ENCODE results near the gene FUT1. TPM values are rescaled to one million over a fixed set of nuclear protein-coding genes. Genes with fewer than 3 reads are reported as not detected.

FUT1 gene
- total and polyA plus RNA-seq, 10 of the 15 experiments (the other 5 are each of a cell fraction or from before 2014, with no cell fraction given) = 0.01 TPM; not detected in 9

- Histone ChIP-seq H3K4me2 (ENCODE audit: control insufficient read depth, insufficient read depth) (peak overlapping the region; percentile 89), H3K9ac (ENCODE audit: control insufficient read depth, insufficient read depth, low read length) (peak overlapping the region; percentile 87), H3K36me3 (ENCODE audit: control insufficient read depth in 2 of 2, insufficient read depth in 2 of 2, low read length in 1 of 2) (no peaks in the 10 kb centered on the region), H3K4me3 (peak overlapping the region; percentile 95), H3K4me1 (ENCODE audit: control insufficient read depth, insufficient read depth, low read length) (peaks cover 16% of the 10 kb centered on the region), H2AFZ (ENCODE audit: control insufficient read depth, low read depth, low read length) (peak overlapping the region; percentile 91), H3K27me3 (replicated peaks in 1 of 2; ENCODE audit: control insufficient read depth in 2 of 2, insufficient read depth in 2 of 2, low read length in 1 of 2) (no peaks in the 10 kb centered on the region), H3K27ac (ENCODE audit: control insufficient read depth, insufficient read depth) (peak overlapping the region; percentile 71; the same call in 1 of the 2 replicates), H3K79me2 (ENCODE audit: control insufficient read depth, insufficient read depth, low read length) (no peaks in the 10 kb centered on the region), H4K20me1 (ENCODE audit: control insufficient read depth, insufficient read depth) (no peaks in the 10 kb centered on the region), H3K9me3 (replicated peaks; ENCODE audit: control insufficient read depth, insufficient read depth, low read length) (no peaks in the 10 kb centered on the region; the same call in 2 of the 3 replicates)
- TF ChIP-seq NFIC (IDR thresholded peaks at IDR 0.05; ENCODE audit: low read depth, low read length) (no peak), IKZF1 (conservative IDR thresholded peaks at IDR 0.05) (peak; percentile 8; the same call in 1 of the 2 replicates), NFYA (IDR thresholded peaks at IDR 0.05; ENCODE audit: borderline replicate concordance, low read depth, low read length) (no peak), NBN (IDR thresholded peaks at IDR 0.05) (peak; percentile 17; the same call in 1 of the 2 replicates), SRF (IDR thresholded peaks at IDR 0.05; ENCODE audit: low read depth in 2 of 2, low read length in 2 of 2) (no peak), ZNF217 (IDR thresholded peaks at IDR 0.05) (no peak), ZBED1 (IDR thresholded peaks at IDR 0.05; ENCODE audit: borderline replicate concordance) (no peak), MLLT1 (IDR thresholded peaks at IDR 0.05) (0 out of 2 replicates have a peak, but pooled peaks have one; percentile 22), DPF2 (IDR thresholded peaks at IDR 0.05) (no peak), TCF12 (IDR thresholded peaks at IDR 0.05; ENCODE audit: low read depth, low read length) (no peak), SIN3A (IDR thresholded peaks at IDR 0.05; ENCODE audit: low read depth, low read length) (no peak), POU2F2 (IDR thresholded peaks at IDR 0.05; ENCODE audit: borderline replicate concordance, low read depth, low read length) (peak; percentile 61; the same call in 1 of the 3 replicates), ZBTB33 (IDR thresholded peaks at IDR 0.05) (no peak), RAD21 (IDR thresholded peaks at IDR 0.05; ENCODE audit: insufficient read depth, low read depth, low read length) (no peak), RAD51 (IDR thresholded peaks at IDR 0.05) (no peak), HDGF (IDR thresholded peaks at IDR 0.05) (no peak), ASH2L (IDR thresholded peaks at IDR 0.05; ENCODE audit: borderline replicate concordance, low read depth) (no peak)
- RAD21 ChIA-PET (ENCODE audit: unreplicated experiment) = interaction anchor here (1.0 to 1.4 kb wide), 3 partner anchors 9 to 69 kb away, joined by 4 read pairs; partner anchors contain the start of gene CA11
- ATAC-seq (no peak), DNase-seq (ENCODE audit: low read depth, low spot score) (no peak), FAIRE-seq (no peak)
- SMC1A ChIA-PET (ENCODE audit: uncharacterized antibody, unreplicated experiment) = interaction anchor here (0.6 to 1.1 kb wide), 2 partner anchors 69 to 131 kb away, joined by 3 to 5 read pairs; partner anchors contain the start of gene CA11
- CTCF ChIA-PET = interaction anchor here (1.8 kb wide), 1 partner anchor 40 kb away, joined by 6 read pairs; no protein-coding TSS in a partner anchor
- BruUV-seq (replicated peaks) = no TSS peak
- in situ Hi-C loops (cut with MboI) (no loop called here), intact Hi-C loops (cut with micrococcal nuclease; ENCODE audit: unreplicated experiment) (no loop called here)
- POLR2A ChIA-PET = interaction anchor here (0.5 to 3.0 kb wide), 5 partner anchors 10 to 738 kb away, joined by 3 to 7 read pairs (median 4); partner anchors contain the start of gene ALDH16A1
- WGBS (ENCODE audit: insufficient coverage, insufficient replicate concordance, low lambda C conversion rate, missing lambda C conversion rate) = 13% methylated on average over 26 of the region's 26 CpGs
These were observed 37.4 kb downstream of the FUT1 start for GRCh38 chr19:48714759-48715675.

Data from GM12878 (cell line).